Activated naive CD8-positive, alpha-beta T cell treated with anti-CD3 and anti-CD28 coated beads, Interleukin-2, amount 50 U/mL, for 16 hours (primary cell): ENCODE measurements around the gene SLC39A12.

Experiments used
- DNase-seq: peaks from one replicate; pipeline ENCODE4 v3.0.0-alpha.2; 2020; ENCODE audit warnings: low read depth, low spot score

The SLC39A12 gene

GRCh38 chr10:17961551-17962422, 10.1 kb downstream of the SLC39A12 start:
- no peak for DNase-seq

GRCh38 chr10:17963431-17963830, 11.7 kb downstream of the SLC39A12 start:
- no peak for DNase-seq

GRCh38 chr10:17965649-17966235, 14.0 kb downstream of the SLC39A12 start:
- DNase-seq = no peak

- no peak for DNase-seq
Measured at GRCh38 chr10:17974505-17974904, 22.8 kb downstream of the SLC39A12 start.

GRCh38 chr10:17980846-17981565, 29.3 kb downstream of the SLC39A12 start:
- DNase-seq = no peak

- no peak for DNase-seq
Measured at GRCh38 chr10:17981766-17982380, 30.2 kb downstream of the SLC39A12 start.

- no peak for DNase-seq
Measured at GRCh38 chr10:17984056-17984455, 32.3 kb downstream of the SLC39A12 start.

- DNase-seq = no peak
Measured at GRCh38 chr10:17984563-17984962, 32.8 kb downstream of the SLC39A12 start.

GRCh38 chr10:17989908-17990767, 38.4 kb downstream of the SLC39A12 start:
- no peak for DNase-seq

GRCh38 chr10:17992266-17992665, 40.5 kb downstream of the SLC39A12 start:
- DNase-seq = no peak

- no peak for DNase-seq
Measured at GRCh38 chr10:17993361-17993760, 41.6 kb downstream of the SLC39A12 start.

- DNase-seq = no peak
Measured at GRCh38 chr10:18000601-18001000, 48.9 kb downstream of the SLC39A12 start.

GRCh38 chr10:18005445-18005780, 53.7 kb downstream of the SLC39A12 start:
- DNase-seq = no peak

GRCh38 chr10:18005781-18006456, 54.2 kb downstream of the SLC39A12 start:
- DNase-seq = no peak

GRCh38 chr10:18008986-18009385, 57.3 kb downstream of the SLC39A12 start:
- no peak for DNase-seq

- no peak for DNase-seq
Measured at GRCh38 chr10:18010050-18010449, 58.3 kb downstream of the SLC39A12 start.

GRCh38 chr10:18020523-18020922, 68.8 kb downstream of the SLC39A12 start:
- DNase-seq = no peak

GRCh38 chr10:18021725-18022480, 70.2 kb downstream of the SLC39A12 start:
- no peak for DNase-seq

GRCh38 chr10:18043148-18044006, 91.7 kb downstream of the SLC39A12 start:
- DNase-seq = no peak
